SJSA1 (cell line): ENCODE measurements around the gene KIF23. TPM values are rescaled to one million over a fixed set of nuclear protein-coding genes. Genes with fewer than 3 reads are reported as not detected.

ENCODE experiments used
- DNase-seq, 2 experiments: peaks; one replicate each; pipeline ENCODE4 v3.0.0-alpha.2; 2015 to 2020; ENCODE audit warnings: low spot score in 2 of 2, low read depth in 1 of 2
- H3K27ac ChIP-seq: fragments of 250-450 bp; sonication (Bioruptor Pico); 2 replicates; pipeline ENCODE4 v1.5.1; 2020; ENCODE audit warnings: mild to moderate bottlenecking, moderate library complexity
- H3K27me3 ChIP-seq: fragments of 250-450 bp; sonication (Bioruptor Pico); replicated peaks from 2 replicates; pipeline ENCODE4 v1.5.1; 2020; ENCODE audit warnings: mild to moderate bottlenecking, moderate library complexity
- H3K36me3 ChIP-seq: fragments of 250-450 bp; sonication (Bioruptor Pico); 2 replicates; pipeline ENCODE4 v1.5.1; 2020; ENCODE audit warnings: mild to moderate bottlenecking
- H3K4me1 ChIP-seq: fragments of 250-450 bp; sonication (Bioruptor Pico); replicated peaks from 2 replicates; pipeline ENCODE4 v1.6.1; 2021; ENCODE audit warnings: mild to moderate bottlenecking
- H3K4me3 ChIP-seq: fragments of 250-450 bp; sonication (Bioruptor Pico); 2 replicates; pipeline ENCODE4 v1.5.1; 2020; ENCODE audit warnings: mild to moderate bottlenecking
- H3K9me3 ChIP-seq: fragments of 250-450 bp; sonication (Bioruptor Pico); replicated peaks from 2 replicates; pipeline ENCODE4 v1.5.1; 2020; ENCODE audit warnings: mild to moderate bottlenecking
- total RNA-seq: library from RNA; depleted of rRNA; stranded (reverse); fragments of >200 nt; shearing (Covaris generic); gene quantifications from 2 replicates; pipeline ENCODE4 v1.2.3, GENCODE V29; 2014

KIF23 gene
- total RNA-seq, 1 experiment from 2014 or later, result 170 TPM

GRCh38 chr15:69456208-69457166 is 42.3 kb downstream of the KIF23 start:
- no peak for DNase-seq
- H3K27ac ChIP-seq, result no peak overlapping the region
- H3K27me3 ChIP-seq, result no peaks in the 10 kb centered on the region
- peaks cover 23% of the 10 kb centered on the region for H3K4me1 ChIP-seq
- H3K4me3 ChIP-seq, result no peak overlapping the region
- no peaks in the 10 kb centered on the region for H3K9me3 ChIP-seq
- H3K36me3 ChIP-seq, result peaks cover 57% of the 10 kb centered on the region

- no peaks in the 10 kb centered on the region for H3K9me3 ChIP-seq
- no peak for DNase-seq
- H3K27ac ChIP-seq, result no peak overlapping the region
- peaks cover 53% of the 10 kb centered on the region for H3K36me3 ChIP-seq
- H3K27me3 ChIP-seq, result no peaks in the 10 kb centered on the region
- H3K4me1 ChIP-seq, result peaks cover 25% of the 10 kb centered on the region
- H3K4me3 ChIP-seq, result no peak overlapping the region
Measured at GRCh38 chr15:69457304-69458280, 43.4 kb downstream of the KIF23 start.

- Histone ChIP-seq H3K27ac (no peak overlapping the region), H3K4me1 (peaks cover 30% of the 10 kb centered on the region), H3K4me3 (no peak overlapping the region), H3K9me3 (no peaks in the 10 kb centered on the region), H3K36me3 (peaks cover 39% of the 10 kb centered on the region), H3K27me3 (no peaks in the 10 kb centered on the region)
- no peak for DNase-seq
Measured at GRCh38 chr15:69459066-69459465, 44.9 kb downstream of the KIF23 start.

GRCh38 chr15:69460481-69460880 is 46.3 kb downstream of the KIF23 start:
- H3K9me3 ChIP-seq, result no peaks in the 10 kb centered on the region

DNA sequence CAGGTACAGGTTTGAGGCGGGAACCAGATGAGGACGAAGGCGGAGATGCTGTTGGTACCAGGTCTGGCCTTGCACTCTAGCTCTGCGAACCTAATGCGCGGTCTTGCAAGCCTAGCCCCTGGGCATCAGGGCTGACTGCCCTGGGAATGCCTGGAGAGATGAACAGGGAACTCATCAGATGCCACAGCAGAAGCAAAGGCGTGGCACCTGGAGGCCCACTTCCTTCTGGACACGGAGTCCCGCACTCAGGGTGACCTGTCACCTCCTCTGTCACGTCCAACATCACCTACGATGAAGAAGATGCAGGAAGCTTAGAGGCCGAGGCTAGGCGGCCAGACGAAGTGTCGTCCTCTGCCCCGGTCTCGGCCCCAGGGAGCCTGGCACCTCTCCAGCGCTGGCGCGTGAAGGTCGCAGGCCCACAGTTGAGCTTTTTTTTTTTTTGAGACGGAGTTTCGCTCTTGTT is 47.9 kb downstream of the KIF23 start:
- Histone ChIP-seq H3K27me3 (no peaks in the 10 kb centered on the region), H3K4me1 (peaks cover 20% of the 10 kb centered on the region), H3K9me3 (no peaks in the 10 kb centered on the region), H3K27ac (no peak overlapping the region), H3K36me3 (peaks cover 9% of the 10 kb centered on the region), H3K4me3 (peak overlapping the region; percentile 34)
- DNase-seq, result peak in 1 of 2 experiments; percentile 29

More at GRCh38 chr15:69460481-69460880, 46.3 kb downstream of the KIF23 start:
- H3K4me3 ChIP-seq, result no peak overlapping the region
- peak in 1 of 2 experiments; percentile 15 for DNase-seq
- H3K36me3 ChIP-seq, result peaks cover 25% of the 10 kb centered on the region
- H3K4me1 ChIP-seq, result peaks cover 16% of the 10 kb centered on the region
- no peaks in the 10 kb centered on the region for H3K27me3 ChIP-seq
- no peak overlapping the region for H3K27ac ChIP-seq

- Histone ChIP-seq H3K36me3 (peaks cover 3% of the 10 kb centered on the region), H3K4me1 (peaks cover 20% of the 10 kb centered on the region), H3K4me3 (peak overlapping the region; percentile 34), H3K27ac (peak overlapping the region; percentile 86), H3K9me3 (no peaks in the 10 kb centered on the region), H3K27me3 (no peaks in the 10 kb centered on the region)
- DNase-seq, result peak; percentile 96 to 97
Measured at GRCh38 chr15:69462493-69463181, 48.5 kb downstream of the KIF23 start.

DNA sequence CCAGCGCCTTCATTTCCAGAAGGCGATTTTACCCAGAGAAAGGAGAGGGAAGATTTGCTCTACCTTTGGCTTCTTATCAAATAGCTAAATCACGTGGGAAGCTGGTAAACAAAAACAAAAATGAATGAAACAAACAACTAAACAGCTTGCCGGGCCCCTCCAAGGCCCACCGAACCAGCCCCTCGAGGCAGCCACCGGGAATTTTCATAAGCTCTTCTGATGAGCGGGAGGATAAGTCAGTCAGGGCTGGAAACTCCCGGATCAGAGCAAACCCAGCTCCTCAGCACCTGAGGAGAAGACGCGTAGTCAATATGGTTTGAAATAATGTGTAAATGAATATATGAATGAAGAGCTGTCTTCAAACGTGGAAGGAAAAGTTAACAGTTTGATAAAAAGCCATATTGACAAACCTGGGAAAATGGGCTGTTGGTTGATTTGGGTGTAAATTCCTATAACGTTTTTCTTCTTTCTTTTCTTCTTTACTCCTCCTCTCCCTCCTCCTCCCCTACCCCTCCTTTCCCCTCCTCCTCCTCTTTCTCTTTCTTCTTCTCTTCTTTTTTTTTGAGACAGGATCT is 49.1 kb downstream of the KIF23 start:
- Histone ChIP-seq H3K27me3 (no peaks in the 10 kb centered on the region), H3K27ac (peak overlapping the region; percentile 86), H3K9me3 (no peaks in the 10 kb centered on the region), H3K36me3 (no peaks in the 10 kb centered on the region), H3K4me3 (peak overlapping the region; percentile 34), H3K4me1 (peaks cover 23% of the 10 kb centered on the region)
- DNase-seq, result no peak

- H3K9me3 ChIP-seq, result no peaks in the 10 kb centered on the region
- H3K4me1 ChIP-seq, result peaks cover 24% of the 10 kb centered on the region
- DNase-seq, result no peak
- no peaks in the 10 kb centered on the region for H3K36me3 ChIP-seq
- H3K27ac ChIP-seq, result no peak overlapping the region
- H3K27me3 ChIP-seq, result no peaks in the 10 kb centered on the region
- H3K4me3 ChIP-seq, result no peak overlapping the region
Measured at GRCh38 chr15:69465253-69465652, 51.1 kb downstream of the KIF23 start.

GRCh38 chr15:69466733-69467132 is 52.6 kb downstream of the KIF23 start:
- Histone ChIP-seq H3K27me3 (no peaks in the 10 kb centered on the region), H3K4me1 (peaks cover 24% of the 10 kb centered on the region), H3K36me3 (no peaks in the 10 kb centered on the region), H3K4me3 (no peak overlapping the region), H3K27ac (no peak overlapping the region), H3K9me3 (no peaks in the 10 kb centered on the region)
- DNase-seq, result no peak

DNA sequence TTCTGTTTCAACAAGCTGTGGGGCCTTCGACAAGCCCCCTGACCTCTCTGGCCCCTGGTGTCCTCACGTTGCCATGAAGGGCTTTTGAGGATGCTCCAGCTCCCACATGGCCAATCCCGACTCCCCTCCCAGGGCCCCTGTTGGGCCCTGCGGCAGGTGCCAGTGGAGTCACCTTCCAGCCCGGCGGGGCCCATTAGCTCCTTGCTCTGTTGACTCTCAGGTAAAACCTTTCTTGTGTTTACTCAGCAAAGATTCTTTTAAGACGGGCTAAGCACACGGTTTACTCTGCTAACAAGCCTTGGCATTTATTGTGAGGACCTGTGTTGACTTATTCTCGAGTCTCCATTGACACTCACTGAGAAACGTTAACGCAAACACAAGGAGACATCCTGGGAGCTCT is 53.5 kb downstream of the KIF23 start:
- H3K27me3 ChIP-seq, result no peaks in the 10 kb centered on the region
- no peak for DNase-seq
- no peak overlapping the region for H3K4me3 ChIP-seq
- no peaks in the 10 kb centered on the region for H3K9me3 ChIP-seq
- H3K27ac ChIP-seq, result no peak overlapping the region
- peaks cover 18% of the 10 kb centered on the region for H3K4me1 ChIP-seq
- no peaks in the 10 kb centered on the region for H3K36me3 ChIP-seq

- H3K27ac ChIP-seq, result no peak overlapping the region
- no peak overlapping the region for H3K4me3 ChIP-seq
- no peaks in the 10 kb centered on the region for H3K27me3 ChIP-seq
- peaks cover 11% of the 10 kb centered on the region for H3K4me1 ChIP-seq
- H3K36me3 ChIP-seq, result no peaks in the 10 kb centered on the region
- peak in 1 of 2 experiments; percentile 44 for DNase-seq
- H3K9me3 ChIP-seq, result no peaks in the 10 kb centered on the region
Measured at GRCh38 chr15:69468241-69469121, 54.3 kb downstream of the KIF23 start.
